ENCODE data around the gene PRSS53.
"Not testable (repeated sequence)": the region's sequence is repeated elsewhere in the genome, so short reads cannot be mapped to it uniquely, and the experiment has no call there.

The PRSS53 gene

DNA sequence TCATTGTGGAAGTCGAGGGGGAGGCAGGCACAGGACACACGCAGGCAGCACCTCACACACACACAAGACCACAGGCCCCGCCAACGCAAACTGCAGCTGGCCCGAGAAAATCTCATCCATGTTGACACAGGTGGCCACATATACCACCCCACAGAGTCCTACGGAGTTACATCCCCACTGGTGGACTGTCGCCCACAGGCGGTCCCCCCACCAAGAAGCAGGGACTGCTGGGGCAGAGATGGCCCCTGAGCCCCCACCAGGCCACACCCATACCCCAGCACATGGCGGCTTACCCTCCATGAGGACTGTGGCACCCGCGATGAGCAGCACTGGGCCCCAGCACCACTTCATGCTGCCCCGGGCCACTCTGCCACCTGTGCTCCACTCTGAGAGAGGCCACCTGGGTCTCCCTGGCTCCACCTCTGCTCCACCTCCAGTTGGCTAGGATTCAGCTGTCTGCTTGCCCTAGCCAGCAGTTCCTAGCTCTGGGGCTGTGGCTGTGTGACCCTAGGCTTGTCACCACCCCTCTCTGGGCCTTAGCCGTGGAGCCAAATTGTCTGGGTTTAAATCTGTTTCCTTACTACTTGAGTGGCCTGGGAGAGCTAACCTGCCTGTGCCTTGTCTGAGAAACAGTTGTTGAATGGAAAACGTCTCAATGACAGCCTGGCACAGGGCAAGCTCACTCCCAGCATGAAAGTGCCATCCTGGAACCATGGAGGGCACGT, at the start of gene PRSS53:
Gene PRSS53 (minus strand): TSS at position 485 of the 725 bp plus-strand sequence. CDS start 134 bp downstream, at position 351.
- DNase-seq (ENCODE audit: low read depth in 2 of 2): no peak

DNA sequence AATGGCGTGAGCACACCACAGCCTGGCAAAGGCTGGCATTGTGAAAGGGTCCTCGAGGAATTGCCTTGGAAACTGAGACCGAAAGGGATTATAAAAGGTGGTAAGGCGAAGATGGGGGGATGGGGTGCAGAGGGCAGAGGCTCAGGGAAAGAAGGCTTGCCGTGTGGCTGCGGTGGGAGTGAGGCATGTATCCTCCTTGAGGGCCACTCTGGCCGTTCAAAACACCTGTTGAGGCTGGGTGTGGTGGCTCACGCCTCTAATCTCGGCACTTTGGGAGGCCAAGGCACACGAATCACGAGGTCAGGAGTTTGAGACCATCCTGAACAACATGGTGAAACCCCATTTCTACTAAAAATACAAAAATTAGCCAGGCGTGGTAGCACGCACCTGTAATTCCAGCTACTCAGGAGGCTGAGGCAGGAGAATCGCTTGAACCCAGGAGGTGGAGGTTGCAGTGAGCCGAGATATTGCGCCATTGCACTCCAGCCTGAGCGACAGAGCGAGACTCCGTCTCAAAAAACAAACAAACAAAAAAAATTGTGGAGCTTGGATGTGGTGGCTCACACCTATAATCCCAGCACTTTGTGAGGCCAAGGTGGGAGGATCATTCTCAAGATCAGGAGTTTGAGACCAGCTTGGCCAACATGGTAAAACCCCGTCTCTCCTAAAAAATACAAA, 48.2 kb upstream of the PRSS53 start:
- not testable (repeated sequence) for DNase-seq (ENCODE audit: low read depth in 2 of 2)

DNA sequence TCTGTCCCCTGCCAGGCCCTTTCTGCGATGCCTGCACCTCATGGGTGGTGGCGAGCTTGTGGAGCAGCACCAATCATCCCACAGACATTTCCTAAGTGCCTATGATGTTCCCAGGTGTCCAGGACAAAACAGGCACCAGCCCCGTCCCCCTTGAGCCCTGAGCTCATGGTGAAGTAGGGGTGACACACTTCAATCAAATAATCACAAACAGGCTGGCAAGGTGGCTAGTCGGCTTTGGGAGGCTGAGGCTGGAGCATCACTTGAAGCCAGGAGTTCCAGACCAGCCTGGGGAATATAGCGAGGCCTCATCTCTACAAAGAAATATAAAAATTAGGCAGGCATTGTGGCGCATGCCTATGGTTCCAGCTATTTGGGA, 47.5 kb upstream of the PRSS53 start:
- no peak for DNase-seq (ENCODE audit: low read depth in 2 of 2)

DNA sequence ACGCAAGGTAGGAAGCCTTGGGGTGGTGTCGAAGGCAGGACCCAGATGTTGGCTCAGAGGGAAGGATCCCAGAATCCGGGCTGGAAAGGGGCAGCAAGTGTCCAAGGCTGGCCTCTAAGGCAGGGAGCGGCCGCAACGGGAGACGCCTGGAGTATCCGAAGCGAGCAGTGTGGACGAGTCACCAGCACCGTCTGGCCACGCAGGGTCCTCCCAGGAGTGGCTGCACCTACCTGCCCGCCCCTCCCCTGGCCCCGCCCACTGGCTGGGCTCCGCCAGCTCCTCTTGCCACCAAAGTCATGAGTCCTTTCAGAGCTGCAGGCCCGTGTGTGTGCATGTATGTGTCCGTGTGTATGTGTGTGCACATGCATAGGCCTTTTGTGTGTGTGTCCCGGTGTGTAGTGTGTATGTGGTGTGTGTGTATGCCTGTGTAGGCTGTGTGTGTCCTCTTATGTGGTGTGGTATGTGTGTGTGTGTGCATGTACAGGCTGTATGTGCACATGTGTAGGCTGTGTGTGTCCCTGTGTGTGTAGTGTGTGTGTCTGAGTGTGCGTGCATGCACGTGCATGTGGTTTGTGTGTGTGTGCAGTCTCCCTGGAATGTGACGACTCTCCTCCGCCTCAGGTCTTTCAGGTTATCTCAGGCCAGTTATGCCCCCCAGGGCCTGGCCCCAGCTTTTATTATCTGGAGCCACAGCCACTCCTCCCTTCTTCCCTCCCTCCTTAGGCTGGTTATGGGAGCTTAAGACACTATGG, 47.0 kb upstream of the PRSS53 start, which contains the start of gene PRSS8:
Gene PRSS8 (minus strand): TSS at position 193 of the 752 bp plus-strand sequence. CDS start 229 bp downstream, outside the sequence.
- DNase-seq (ENCODE audit: low read depth in 2 of 2): no peak

DNA sequence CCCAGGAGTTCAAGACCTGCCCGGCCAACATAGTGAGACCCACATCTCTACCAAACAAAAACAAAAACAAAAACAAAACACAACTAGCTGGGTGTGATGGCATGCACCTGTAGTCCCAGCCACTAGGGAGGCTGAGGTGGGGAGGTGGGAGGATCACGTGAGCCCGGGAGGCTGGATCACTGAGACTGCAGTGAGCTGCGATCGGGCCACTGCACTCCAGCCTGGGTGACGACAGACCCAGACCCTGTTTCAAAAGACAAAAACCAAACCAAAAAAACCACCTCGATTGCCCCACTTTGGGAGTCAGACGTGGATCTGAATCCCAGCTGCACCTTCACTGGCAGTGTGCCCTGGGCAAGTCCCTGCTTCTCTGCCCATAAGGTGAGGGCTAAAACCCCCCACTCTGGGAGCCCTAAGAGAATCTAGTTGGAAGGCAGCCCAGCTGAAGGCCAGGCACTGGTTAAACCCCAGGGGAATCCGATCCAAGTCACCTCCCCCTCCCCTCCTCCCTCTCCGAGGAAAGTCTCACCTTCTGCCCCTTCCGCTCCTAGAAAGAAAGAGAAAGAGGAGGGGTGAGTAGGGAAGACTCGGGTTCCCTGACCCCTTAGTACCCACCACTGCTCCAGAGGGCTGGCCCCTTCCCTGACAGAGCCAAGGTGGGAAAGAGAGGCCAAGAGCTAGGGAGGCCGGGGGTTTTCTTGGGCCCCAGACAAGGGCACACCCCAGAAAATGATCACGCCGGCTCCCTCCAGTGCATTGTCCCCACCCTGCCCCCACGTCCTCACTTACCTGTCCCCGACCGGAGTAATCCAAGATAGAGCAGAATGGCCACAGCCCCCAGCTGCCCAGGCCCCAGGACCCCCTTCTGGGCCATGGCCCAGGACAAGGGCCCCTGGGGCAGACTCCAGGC, 46.1 kb upstream of the PRSS53 start:
- DNase-seq (ENCODE audit: low read depth in 2 of 2): no peak

DNA sequence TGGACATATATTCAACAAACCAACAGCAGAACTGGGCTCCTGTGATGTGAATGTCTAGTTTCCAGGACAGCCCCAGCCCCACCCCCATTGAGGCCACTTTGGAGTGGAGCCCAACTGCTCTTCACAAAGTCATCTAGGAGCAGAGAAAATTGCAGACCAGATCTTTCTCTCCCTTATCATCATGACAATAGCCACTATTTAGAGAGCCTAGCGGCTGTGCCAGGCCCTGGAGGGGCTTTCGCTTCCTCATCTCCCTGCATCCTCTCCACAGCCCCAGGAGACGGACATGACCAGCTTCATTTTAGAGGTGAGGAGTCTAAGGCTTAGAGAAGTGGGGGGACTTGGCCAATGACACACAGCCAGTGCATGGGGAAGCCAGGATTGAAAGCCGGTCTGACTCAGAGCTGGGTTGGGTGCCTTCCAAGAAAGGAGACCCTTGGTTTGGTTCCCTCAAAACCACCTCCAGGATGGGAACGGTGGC, 45.4 kb upstream of the PRSS53 start:
- no peak for DNase-seq (ENCODE audit: low read depth in 2 of 2)

DNA sequence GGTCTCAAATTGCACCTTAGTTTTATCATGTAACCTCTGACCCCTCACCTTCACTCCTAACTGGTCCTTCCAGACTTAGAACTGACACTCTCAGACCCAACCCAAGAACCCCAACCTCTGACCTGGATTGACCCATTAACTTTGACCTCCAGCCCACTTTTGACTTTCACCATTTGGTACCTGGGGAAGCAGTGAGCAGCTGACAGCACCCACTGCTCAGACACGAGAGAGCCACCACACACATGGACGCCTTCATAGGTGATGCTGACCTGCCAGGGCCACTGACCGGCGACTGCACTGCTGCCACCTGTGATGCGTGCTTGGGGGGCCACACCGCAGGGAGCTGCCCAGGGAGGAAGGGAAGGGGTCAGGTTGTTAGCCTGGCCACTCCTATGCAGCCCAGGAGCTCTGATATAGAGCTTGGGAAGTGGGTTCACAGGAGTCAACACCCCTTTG, 44.3 kb upstream of the PRSS53 start:
- no peak for DNase-seq (ENCODE audit: low read depth in 2 of 2)

DNA sequence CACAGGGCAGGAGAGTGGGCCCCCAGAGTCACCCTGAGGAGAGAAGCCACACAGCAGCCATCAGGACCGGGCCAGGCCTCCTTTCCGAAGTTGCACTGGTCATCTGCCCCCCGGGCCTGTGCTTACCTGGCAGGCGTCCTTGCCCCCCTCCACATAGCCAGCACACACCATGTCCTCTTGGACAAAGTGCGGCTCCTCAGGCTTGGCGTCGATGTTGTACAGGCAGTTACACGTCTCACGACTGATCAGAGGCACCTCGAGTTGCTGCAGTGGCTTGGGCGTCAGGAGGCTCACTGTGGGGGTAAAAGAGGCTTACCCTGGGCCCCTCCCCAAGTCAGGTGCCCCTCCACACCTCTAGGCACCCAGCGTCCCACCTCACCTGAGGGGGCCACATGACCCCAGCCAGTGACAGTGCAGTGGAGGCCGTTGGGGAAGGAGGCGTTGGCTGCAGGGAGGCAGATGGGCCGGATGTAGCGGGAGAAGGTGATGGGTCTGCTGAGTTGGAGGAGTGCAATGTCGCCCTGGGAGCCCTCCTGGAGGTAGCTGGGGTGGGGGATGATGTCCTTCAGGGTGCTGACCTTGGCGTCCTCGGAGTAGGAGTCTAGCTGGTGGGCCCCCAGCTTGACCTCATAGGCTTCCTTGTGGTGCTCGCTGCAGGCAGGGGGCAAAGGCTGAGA, 43.7 kb upstream of the PRSS53 start:
- DNase-seq (ENCODE audit: low read depth in 2 of 2): no peak

DNA sequence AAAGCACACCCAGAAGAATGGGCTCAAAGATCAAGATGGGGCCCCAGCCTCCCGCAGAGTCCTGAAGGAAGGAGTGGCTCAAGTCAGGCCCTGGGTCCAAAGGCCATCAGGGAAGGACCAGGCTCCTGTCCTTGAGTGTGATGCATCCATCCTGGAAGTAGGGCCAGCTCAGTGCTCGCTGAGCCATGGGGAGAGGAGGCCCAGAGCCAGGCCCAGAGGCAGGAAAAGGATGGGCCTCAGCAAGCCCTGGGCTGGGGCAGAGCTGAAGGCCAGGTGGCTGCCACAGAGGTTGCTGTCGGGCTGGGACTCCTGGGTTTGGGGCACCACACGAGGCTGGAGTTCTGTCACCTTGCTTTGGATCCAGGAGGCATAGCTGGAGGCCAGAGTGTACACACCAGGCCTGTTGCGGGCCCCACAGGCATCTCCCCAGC, 43.1 kb upstream of the PRSS53 start:
- DNase-seq (ENCODE audit: low read depth in 2 of 2): no peak

DNA sequence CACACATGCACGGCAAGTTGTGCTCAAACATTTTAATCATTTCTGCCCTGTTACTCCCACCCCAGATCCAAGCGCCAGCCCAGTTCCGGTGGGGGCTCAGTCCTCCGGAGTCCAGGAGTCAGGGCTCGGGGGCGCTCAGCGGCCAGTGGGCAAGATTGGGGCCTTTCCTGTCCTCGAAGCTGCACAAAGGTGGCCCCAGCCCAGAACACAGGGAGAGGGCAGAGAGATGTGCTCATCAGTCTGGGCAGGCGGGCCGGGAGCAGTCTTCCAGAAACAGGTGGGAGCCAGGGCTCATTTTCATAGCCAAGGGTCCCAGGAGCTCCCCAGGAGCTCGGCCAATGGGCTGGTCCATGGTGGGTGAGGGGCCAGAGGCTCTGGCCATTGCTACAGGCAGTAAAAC, 42.7 kb upstream of the PRSS53 start:
- DNase-seq (ENCODE audit: low read depth in 2 of 2): no peak

DNA sequence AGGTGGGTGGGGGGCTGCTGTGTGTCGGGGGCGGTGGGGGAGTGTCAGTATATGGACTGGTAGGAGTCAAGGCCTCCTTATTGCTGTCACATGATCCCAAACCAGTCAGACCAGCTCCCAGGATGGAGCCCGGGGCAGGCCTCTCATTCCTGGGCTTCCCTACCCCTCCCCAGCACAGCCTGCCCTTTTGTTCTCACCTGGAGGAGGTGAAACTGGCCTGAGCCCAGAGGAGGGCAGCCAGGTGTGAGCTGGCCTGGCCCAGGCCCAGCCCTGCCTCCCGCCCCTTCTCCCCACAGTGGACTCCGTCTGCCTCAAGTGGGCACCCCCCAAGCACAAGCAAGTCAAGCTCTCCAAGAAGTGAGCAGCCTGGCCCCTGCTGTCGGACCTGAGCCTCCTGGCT, 42.2 kb upstream of the PRSS53 start:
- no peak for DNase-seq (ENCODE audit: low read depth in 2 of 2)

DNA sequence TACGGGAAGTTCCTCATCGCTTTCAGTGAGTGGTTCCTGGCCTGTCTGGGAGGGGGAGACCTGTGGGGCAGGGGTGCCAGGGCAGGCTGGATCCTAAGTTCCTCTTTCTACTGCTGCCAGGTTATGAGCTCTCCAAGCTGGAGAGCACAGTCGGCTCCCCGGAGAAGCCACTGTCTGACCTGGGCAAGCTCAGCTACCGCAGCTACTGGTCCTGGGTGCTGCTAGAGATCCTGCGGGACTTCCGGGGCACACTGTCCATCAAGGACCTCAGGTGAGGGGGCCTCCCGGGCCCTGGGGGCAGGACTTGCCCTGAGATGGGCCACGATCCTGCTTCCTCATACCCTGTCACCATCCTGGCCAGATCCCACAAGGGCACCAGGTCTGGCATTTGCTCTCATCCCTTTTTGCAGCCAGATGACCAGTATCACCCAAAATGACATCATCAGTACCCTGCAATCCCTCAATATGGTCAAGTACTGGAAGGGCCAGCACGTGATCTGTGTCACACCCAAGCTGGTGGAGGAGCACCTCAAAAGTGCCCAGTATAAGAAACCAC, 41.7 kb upstream of the PRSS53 start:
- no peak for DNase-seq (ENCODE audit: low read depth in 2 of 2)

DNA sequence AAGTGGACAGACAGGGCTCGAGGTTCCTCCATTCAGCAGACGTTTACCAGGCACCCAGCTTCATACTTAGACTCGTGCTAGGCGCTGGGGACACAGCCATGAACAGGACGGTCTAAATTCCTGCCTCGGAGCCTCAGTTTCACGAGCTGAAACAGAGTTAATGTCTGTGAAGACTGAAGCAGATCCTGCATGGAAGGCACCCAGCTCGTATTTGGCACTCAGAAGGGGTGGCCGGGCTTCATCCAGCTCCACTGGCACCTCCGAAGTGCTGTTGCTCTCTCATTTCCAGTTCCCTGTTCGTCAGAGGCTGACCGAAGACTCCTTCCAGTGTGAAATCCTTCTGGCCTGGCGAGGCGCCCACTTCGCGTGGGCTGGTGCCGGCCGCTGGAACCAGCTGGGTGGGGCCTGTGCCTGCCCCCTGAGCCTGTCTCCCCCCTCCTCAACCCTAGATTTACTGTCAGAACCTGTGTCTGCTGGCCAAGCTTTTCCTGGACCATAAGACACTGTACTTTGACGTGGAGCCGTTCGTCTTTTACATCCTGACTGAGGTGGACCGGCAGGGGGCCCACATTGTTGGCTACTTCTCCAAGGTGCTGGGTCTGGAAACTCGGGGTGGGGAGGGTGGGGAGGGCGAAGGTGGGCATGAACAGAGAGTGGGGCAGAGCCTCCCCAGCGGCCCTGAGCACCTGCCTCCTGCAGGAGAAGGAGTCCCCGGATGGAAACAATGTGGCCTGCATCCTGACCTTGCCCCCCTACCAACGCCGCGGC, 41.0 kb upstream of the PRSS53 start:
- DNase-seq (ENCODE audit: low read depth in 2 of 2): no peak

DNA sequence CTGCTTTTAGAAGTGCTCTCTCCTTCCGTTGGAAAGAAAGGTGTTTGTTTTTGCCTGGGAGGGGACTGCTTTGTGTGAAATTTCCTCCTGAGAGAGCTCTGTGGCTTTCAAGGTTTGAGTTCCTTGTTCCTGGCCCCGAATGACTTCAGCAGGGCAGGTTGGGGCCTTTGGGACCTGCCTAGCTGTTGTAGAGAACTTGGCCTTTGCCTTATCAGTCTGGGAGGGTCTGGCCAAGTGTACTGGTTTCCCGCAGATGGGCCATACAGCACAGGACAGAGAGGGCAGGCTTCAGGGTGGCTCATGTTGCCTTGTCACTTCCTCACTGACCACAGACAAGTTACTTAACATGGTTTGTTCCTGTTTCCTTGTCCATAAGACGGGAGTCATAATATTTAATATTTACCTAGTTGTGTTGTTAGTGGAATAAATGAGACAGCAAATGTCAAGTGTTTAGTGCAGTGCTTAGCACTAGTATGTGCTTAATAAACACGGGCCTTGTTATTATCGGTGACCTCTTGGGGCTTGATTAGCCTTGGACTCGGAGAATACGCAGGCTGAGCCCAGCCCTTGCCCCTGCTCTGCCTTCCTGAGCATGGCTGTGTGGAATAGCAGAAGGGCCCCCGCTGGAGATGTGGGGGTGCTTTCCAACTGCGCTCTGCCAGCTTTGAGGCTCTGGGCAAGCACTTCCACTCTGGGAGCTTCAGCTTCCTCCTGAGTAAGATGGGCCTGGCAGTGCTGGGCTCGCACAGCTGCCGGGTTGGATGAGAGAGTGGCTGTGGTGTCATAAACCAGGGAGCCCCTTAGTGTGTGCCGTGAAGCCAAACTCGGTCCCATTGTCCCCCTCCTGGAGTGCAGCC, 40.2 kb upstream of the PRSS53 start:
- DNase-seq (ENCODE audit: low read depth in 2 of 2): no peak

DNA sequence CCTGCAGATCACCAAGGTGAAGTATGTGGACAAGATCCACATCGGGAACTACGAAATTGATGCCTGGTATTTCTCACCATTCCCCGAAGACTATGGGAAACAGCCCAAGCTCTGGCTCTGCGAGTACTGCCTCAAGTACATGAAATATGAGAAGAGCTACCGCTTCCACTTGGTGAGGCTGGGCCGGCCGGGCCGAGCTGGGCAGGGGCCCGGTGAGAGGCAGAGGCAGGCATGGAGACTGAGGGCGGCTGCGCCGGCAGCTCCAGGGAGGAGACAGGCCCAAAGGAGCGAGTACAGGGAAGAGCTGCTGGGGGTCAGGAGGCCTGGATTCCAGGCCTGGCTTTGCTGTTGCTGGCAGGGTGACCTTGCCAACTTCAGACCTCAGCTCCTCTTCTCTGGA, 38.4 kb upstream of the PRSS53 start:
- DNase-seq (ENCODE audit: low read depth in 2 of 2): no peak

DNA sequence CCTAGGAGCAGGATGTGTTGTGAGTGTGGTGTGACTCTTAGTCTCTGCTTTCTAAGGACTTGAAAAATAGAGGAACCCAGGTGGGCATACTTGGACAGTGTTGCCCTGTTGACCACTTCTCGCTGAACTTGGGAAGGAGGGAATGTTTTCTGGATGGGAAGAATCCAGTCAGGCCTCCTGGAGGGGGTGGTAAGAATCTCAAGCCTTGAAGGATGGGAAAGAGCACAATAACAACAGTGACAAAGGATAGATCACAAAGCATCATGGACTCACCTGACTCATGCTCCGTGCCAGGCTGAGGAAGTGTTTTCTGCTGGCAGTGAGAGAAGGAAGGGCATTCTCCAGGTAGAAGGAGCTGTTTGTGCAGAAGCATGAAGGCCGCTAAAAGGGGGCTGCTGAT, 37.1 kb upstream of the PRSS53 start:
- no peak for DNase-seq (ENCODE audit: low read depth in 2 of 2)

DNA sequence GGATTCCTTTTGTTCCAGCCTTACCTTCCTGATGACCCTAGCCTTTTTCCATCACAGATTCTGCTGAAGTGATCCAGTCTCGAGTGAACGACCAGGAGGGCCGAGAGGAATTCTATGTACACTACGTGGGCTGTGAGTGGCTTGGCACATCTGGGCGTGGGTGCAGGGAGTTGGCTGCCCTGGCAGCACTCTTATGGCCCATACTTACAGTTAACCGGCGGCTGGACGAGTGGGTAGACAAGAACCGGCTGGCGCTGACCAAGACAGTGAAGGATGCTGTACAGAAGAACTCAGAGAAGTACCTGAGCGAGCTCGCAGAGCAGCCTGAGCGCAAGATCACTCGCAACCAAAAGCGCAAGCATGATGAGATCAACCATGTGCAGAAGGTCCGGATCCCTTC, 31.4 kb upstream of the PRSS53 start:
- no peak for DNase-seq (ENCODE audit: low read depth in 2 of 2)

DNA sequence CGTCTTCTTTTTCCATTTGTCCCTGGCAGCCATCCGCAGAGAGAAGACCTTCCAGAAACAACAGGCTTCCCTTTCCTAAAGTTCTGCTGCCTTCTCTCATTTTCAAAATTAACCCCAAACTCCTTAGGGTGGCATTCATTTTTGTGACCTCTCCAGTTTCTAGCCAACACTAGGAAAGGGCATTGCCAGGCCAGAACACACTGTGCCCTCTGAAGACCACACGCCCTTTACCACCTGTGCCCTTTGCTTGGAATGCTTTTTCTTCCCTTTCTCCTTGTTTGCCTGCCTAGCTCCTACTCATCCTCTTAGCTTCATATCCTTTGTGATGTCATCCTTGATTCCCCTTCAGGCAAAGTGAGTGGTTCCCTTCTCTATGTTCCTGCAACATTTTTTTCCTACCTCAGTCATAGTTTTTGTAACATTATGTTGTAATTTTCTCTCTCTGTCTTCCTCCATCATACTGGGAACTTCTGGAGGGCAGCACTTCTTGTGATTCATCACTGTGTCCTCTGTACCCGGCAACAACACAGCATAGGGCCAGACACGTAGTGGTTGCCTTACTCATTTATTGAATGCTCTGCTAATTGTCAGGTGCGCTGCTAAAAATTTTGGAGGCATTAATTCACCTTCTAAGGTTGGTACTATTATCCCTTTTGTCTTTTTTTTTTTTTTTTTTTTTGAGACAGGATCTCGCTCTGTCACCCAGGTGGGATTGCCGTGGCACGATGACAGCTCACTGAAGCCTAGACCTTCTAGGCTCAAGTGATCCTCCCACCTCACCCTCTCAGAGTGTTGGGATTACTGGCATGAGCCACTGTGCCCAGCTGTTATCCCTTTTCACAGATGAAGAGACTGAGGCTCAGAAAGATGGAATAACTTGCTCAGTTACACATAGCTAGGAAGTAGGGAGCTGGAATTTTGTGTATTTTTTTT, 29.7 kb upstream of the PRSS53 start:
- DNase-seq (ENCODE audit: low read depth in 2 of 2): no peak

Measured in stimulated activated CD4-positive, alpha-beta T cell treated with anti-CD3 and anti-CD28 coated beads, Interleukin-1b, Interleukin-23, amount 100 ng/mL, for 4 hours (primary cell).